Measurements from ENCODE around the gene DVL3.

Gene DVL3

DNA sequence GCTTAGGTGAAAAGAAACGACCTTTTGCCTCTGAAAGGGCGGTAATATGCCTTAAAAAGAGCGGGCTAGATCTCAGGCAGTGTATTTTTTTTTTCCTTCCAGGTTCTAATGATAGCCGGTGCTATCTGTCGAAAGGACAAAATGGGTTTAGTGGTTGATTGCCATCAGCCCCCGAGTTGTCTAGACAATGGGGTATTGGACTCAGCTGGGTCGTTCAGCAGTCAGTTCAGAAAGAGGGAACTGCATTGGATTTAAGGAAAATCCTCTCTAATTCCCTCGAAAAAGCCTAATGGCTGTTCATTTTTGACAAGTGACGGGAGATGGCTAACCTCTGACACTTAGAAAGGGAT, 19.3 kb upstream of the DVL3 start:
- Histone ChIP-seq H3K36me3 (peaks cover 31% of the 10 kb centered on the region), H3K4me3 (ENCODE audit: low read depth, low read length) (peak overlapping the region; percentile 100), H3K9me3 (no peaks in the 10 kb centered on the region), H3K4me1 (no peaks in the 10 kb centered on the region; the same call in 1 of the 2 replicates), H3K27me3 (no peaks in the 10 kb centered on the region)
- no peak for DNase-seq
- TF ChIP-seq, protein P1, sequence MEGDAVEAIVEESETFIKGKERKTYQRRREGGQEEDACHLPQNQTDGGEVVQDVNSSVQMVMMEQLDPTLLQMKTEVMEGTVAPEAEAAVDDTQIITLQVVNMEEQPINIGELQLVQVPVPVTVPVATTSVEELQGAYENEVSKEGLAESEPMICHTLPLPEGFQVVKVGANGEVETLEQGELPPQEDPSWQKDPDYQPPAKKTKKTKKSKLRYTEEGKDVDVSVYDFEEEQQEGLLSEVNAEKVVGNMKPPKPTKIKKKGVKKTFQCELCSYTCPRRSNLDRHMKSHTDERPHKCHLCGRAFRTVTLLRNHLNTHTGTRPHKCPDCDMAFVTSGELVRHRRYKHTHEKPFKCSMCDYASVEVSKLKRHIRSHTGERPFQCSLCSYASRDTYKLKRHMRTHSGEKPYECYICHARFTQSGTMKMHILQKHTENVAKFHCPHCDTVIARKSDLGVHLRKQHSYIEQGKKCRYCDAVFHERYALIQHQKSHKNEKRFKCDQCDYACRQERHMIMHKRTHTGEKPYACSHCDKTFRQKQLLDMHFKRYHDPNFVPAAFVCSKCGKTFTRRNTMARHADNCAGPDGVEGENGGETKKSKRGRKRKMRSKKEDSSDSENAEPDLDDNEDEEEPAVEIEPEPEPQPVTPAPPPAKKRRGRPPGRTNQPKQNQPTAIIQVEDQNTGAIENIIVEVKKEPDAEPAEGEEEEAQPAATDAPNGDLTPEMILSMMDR (IDR thresholded peaks at IDR 0.05; ENCODE audit: low read depth, low read length) = no peak

DNA sequence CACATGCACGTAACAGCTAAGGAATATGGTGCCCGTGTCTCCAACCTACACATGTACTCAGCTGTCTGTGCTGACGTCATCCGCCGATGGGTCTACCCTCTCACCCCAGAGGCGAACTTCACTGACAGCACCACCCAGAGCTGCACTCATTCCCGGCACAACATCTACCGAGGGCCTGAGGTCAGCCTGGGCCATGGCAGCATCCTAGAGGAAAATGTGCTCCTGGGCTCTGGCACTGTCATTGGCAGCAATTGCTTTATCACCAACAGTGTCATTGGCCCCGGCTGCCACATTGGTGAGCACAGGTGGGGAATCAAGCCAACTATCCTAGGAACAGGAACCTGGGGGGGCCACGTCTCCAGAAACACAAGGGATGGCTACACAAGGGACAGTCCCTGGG, 14.7 kb upstream of the DVL3 start:
- no peaks in the 10 kb centered on the region for H3K9me3 ChIP-seq
- no peaks in the 10 kb centered on the region; the same call in 1 of the 2 replicates for H3K4me1 ChIP-seq
- no peak overlapping the region for H3K4me3 ChIP-seq (ENCODE audit: low read depth, low read length)
- H3K27me3 ChIP-seq = no peaks in the 10 kb centered on the region
- no peak for DNase-seq
- TF ChIP-seq, protein P1 (IDR thresholded peaks at IDR 0.05; ENCODE audit: low read depth, low read length) = no peak
- H3K36me3 ChIP-seq = peaks cover 76% of the 10 kb centered on the region

DNA sequence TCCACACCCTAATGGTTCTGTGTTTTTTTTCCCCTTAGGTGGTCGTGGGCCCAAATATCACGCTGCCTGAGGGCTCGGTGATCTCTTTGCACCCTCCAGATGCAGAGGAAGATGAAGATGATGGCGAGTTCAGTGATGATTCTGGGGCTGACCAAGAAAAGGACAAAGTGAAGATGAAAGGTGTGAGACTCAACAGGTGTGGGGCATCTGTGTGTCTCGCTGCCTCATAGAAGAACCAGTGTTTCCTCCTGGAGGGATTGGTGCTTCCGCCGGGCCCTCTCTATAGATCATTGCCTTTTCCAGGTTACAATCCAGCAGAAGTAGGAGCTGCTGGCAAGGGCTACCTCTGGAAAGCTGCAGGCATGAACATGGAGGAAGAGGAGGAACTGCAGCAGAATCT, 13.0 kb upstream of the DVL3 start:
- Histone ChIP-seq H3K4me1 (no peaks in the 10 kb centered on the region), H3K4me3 (ENCODE audit: low read depth, low read length) (no peak overlapping the region), H3K27me3 (no peaks in the 10 kb centered on the region), H3K36me3 (peaks cover 86% of the 10 kb centered on the region), H3K9me3 (no peaks in the 10 kb centered on the region)
- no peak for DNase-seq
- TF ChIP-seq, protein P1 (IDR thresholded peaks at IDR 0.05; ENCODE audit: low read depth, low read length) = no peak

DNA sequence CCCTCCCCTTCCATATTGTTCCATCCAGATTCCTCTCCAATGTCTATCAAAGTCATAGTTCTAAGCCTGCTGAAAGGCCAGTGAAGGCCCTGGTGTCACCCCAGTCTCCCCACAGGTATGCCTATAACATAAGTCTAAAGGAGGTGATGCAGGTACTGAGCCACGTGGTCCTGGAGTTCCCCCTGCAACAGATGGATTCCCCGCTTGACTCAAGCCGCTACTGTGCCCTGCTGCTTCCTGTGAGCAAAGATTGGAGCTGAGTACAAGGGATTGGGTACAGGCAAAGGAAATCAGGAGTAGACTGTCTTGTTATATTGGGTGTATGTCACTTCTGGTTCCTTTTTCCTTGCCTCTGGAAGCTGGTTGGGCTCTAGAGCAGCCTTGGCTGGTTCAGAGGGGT, 11.8 kb upstream of the DVL3 start:
- TF ChIP-seq, protein P1 (IDR thresholded peaks at IDR 0.05; ENCODE audit: low read depth, low read length) = no peak
- peaks cover 77% of the 10 kb centered on the region for H3K36me3 ChIP-seq

DNA sequence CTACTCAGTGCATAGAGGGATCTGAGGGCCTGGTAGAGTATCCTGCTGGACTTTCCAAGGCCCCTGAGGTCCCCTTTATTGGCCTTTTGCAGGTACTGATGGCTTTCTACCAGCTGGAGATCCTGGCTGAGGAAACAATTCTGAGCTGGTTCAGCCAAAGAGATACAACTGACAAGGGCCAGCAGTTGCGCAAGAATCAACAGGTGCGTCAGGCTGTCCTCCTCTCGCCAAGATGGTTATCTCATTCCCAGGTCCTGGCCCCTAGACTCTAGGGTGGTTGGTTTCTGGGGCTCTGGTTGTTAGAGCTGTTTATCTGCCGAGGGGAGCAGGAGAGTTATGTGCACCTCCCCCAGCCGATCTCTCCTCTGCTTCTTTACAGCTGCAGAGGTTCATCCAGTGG, 10.7 kb upstream of the DVL3 start:
- H3K36me3 ChIP-seq = peaks cover 70% of the 10 kb centered on the region
- no peak for DNase-seq
- no peaks in the 10 kb centered on the region for H3K4me1 ChIP-seq
- H3K4me3 ChIP-seq (ENCODE audit: low read depth, low read length) = no peak overlapping the region
- TF ChIP-seq, protein P1 (IDR thresholded peaks at IDR 0.05; ENCODE audit: low read depth, low read length) = no peak
- no peaks in the 10 kb centered on the region for H3K9me3 ChIP-seq
- no peaks in the 10 kb centered on the region for H3K27me3 ChIP-seq

More for the DNA sequence above, 11.8 kb upstream of the DVL3 start:
- no peak for DNase-seq
- H3K27me3 ChIP-seq = no peaks in the 10 kb centered on the region
- H3K4me3 ChIP-seq (ENCODE audit: low read depth, low read length) = no peak overlapping the region
- no peaks in the 10 kb centered on the region for H3K9me3 ChIP-seq
- H3K4me1 ChIP-seq = no peaks in the 10 kb centered on the region

DNA sequence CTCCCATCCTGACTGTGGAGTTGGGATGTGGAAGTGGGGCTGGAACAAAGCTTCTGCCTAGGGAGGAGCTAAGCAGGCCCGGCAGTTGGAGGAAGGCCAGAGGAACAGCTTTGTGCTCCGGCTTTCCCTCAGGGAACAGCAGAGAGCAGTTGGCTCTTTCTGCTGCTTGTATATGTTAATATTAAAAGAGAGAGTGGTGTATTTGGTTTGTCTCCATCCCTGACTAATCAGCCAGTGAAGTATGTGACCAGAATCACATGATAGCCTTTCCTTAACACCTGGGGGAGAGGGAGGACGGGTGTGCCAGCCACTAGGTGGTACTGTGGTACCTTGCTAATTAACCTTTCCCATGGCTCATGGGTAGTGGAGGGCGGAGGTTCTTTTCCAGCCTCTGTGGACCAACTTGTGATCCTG, 10.1 kb upstream of the DVL3 start:
- Histone ChIP-seq H3K4me3 (ENCODE audit: low read depth, low read length) (no peak overlapping the region), H3K36me3 (peaks cover 67% of the 10 kb centered on the region), H3K9me3 (no peaks in the 10 kb centered on the region), H3K4me1 (no peaks in the 10 kb centered on the region), H3K27me3 (no peaks in the 10 kb centered on the region)
- TF ChIP-seq, protein P1 (IDR thresholded peaks at IDR 0.05; ENCODE audit: low read depth, low read length) = peak; percentile 62
- peak; percentile 60 for DNase-seq

Measured in BE2C (cell line).